Hypothalamus (tissue), 51 donors: ENCODE results near the gene LMO1.

Experiments
- DNase-seq, 51 donors: peaks; one replicate each; lab custom pipeline; 2025; lab: John Stamatoyannopoulos, UW

LMO1 gene

DNA sequence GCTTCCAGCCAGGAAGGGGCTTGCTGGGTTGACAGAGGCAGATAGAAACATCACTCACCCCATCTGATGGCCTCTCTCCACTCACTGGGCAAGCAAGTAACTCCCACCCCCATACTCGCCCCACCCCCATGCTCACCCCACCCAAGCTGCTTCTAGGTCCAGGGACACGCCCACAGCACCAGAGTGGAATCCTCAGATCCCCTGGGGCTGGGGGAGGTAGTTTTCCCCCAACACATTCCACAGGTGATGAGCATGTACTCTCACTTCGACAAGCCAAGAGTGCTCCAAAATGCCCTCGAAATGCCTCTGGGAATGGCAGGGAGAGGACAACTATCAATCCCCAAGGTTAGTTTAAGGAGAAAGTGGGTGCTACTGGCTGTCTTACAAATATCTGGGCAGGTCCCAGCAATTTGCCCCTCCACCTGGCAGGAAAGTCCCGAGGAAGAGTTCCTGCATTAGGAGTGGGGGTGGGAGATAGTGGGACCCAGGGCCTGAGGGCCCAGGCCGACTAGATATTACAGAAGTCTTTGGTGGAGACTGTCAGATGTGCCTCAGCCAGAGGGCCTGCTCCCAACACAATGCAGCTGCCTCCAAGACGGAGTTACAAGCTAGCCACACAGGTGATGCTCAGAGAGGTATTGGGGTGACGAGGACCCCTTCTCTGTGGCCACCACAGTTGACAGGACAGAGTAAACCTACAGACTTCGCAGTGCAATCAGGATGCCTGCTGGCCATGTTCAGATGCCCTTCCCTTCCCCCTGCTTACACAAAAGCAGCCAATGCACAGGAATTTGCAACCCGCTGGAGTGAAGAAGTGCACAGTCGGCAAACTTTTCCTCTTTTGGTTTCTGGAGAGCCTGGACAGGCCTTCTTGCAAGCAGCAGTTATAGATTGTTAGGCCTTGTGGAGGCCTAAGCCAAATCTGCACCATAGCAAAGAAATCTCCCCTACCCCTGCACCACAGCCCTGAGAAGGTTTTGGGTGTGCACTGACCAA is 2.9 kb upstream of the LMO1 start:
- no peak for DNase-seq

DNA sequence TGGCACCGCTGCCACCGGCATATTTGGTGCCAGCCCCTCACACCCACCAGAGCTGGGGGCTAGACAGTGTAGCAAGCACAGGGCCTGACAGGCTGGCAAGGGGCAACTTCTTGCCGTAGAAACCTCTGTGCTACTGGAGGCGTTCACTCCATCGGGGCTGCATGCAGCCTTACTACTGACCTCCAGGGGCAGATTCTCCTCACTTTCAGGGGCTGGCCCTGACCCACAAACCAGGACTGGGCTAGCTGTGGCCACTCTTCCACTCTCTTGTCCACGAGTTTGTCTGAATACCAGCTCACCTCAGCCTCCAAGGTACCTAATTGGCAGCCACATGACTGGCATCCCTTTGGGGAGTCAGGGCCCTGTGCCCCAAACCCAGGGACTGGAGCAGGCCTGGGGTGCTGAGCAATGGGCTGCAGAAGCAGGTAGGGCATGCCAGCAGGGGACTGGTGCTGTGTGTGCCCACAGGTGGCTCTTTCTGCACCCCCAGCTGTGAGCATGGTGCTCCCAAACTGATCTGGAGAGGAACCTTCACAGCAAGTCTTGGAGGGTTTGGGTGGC is 2.1 kb upstream of the LMO1 start:
- no peak for DNase-seq

DNA sequence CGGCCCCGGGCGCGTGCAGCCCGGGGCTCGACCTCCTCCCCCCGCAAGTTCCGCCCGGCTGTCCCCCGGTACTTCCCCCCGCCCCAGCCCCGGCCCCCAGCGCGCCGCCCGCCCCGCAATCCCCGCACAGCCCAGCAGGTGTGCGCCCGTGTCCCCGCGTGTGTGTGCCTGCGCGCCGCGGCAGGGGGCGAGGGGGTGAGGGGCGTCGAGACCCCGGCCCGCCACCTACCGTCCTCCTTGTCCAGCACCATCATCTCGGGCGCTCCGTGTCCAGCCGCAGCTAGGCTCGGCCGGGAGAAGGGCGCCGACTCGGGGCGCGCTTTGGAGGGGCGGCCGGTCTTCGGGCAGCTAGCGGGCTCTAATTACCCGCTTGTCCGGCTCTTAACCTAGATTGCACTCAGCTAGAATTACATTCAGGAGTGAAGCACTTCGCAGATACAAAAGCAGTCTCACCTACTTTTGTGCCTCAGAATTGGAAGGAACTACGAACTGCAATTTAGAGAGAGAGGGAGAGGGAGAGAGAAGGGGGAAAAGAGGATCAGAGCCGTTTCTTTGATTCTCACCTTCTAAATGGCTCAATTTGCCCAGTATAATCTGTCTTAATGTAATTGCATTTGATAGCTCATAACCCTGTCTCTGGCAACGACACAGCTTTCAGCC is 439 bp downstream of the LMO1 start:
- peak in 2 of 51 donors; percentile 32 to 44 for DNase-seq

DNA sequence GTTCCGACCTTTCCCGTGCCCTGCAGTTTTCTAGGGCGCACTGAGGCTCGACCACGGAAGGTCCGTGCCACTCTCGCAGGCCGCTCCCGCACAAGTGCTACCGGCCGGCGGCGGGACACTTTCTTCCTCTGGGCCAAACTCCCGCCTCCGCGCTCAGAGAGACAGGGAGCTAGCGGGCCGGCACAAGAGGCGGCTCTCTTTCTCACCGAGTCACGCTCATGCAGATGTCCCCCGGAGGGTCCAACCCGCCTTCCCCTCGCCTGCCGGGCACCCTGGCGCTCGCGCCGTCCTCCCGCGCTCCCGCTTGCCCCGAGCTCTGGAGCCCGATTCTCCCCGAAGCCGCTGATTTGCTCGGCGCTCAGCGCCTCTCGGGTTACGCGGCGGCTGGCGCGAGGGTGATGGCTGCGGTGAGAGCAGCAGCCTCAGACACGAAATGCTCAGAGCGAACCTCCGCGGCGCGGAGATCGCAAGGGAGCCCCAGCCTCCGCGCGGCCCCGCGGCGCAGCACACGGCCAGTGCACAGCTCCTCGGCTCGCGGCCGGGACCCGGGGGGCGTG is 1.0 kb downstream of the LMO1 start:
- DNase-seq = peak in 11 of 51 donors; percentile 11 to 55 (median 29)

DNA sequence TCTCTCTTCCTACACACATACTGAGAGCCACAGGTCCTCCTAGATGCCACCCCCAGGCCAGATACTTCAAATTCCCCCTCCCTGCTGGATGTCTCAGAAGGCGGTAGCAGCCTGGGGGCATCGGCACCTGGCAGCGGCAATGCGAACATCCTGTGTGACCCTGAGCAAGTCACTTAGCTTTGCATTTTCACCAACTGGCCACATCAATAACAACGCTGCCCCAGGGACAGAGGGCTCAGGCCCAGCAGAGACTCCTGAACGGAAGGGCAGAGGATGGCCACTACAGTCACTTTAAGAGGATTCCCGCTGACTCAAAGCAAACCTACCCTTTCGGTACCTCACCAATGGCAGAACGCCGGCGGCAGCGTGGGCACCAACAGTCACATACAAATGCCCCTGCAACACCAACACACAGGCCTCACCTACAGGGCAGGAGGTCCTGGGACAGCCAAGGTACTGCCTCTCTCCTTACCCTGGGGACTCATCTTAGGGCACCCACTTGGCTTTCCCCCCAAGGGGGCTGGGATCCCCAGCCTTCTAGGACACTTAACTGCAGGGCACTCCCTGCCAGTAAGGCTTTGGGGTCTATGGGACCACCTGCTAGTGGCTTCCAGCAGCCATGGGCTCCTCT is 1.6 kb downstream of the LMO1 start:
- DNase-seq = no peak

DNA sequence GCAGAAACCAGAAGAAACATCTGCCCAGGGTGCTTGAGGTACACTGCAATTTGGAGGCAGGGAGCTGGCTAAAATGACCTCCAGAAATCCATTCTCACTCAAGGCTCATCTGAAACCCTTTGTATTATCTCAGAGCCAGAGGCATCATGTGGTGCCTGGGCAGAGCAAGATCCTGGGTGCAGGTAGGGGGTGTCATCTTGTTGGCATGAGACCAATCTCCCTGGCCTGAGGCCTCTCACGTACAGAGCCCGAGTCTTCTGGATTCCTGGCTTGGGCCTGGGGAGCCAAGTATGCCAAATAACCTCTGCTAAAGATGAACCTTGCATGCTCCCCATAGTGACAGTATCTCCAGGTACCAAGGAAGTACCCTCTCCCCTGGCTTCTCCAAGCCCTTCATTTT is 2.4 kb downstream of the LMO1 start:
- no peak for DNase-seq

DNA sequence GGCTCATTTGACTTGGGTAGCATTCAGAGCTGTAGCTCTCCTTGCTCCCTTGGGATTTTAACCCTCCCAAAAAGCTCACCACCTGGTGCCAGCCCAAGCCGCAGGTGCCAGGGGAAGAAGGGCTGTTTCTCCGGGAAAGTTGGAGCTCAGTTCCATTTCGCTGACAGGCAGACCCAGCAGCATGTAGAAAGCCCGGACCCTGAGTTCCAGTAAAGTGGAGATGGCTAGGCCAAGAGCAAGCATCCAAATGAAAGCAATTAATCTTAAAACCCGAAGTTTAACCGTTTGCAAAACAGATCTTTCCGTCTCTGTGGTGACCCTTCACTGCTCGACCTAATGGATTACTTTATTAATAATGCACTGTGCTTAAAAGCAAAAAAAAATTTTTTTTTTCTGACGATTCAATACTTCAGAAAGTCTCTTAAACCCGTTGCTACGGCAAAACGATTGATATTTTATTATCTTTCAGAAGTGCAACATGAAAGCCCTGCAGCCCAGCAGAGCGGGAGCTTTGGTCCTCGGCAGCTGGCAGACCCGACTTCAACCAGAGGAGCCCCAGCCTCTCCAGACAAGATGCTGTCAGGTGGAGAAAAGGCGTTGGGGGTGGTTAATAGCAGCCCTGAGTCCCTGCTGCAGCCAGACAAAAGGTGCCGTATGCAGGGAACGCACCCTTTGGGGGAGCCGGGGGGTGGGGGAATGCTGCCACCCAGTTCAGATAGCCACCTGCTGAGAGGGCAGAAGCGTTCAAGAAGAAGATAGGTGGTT is 3.3 kb downstream of the LMO1 start:
- DNase-seq = no peak

DNA sequence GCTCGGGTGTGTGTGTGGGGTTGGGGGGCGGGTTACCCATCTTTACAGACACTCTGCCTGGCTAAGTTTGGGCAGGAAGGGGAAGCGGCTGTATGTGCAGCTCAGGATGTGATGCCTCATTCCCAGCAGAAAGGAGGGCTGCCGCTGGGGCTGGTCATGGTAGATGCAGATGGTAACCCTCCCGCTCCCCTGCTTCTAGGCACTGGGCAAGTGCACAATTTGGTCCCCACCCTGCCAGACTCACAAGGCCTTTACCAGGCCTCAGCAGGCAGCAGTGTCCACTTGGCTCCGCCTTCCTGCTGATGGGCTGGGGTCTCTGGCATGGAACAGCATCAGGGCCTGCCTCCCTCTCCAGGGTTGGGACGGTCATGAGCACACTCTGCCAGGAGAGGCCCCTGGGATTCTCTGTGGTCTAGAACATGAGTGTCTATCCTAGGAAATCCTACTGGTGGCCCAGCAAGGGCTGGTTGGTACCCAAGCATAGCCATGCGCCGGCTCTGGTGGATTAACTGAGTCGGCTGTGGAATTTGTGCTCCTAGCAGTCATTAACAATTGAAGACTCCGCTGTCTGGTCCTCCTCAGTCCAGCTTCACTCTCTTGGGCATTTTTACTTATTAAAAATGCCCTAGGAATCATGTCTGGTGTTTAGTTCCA is 4.2 kb downstream of the LMO1 start:
- no peak for DNase-seq

DNA sequence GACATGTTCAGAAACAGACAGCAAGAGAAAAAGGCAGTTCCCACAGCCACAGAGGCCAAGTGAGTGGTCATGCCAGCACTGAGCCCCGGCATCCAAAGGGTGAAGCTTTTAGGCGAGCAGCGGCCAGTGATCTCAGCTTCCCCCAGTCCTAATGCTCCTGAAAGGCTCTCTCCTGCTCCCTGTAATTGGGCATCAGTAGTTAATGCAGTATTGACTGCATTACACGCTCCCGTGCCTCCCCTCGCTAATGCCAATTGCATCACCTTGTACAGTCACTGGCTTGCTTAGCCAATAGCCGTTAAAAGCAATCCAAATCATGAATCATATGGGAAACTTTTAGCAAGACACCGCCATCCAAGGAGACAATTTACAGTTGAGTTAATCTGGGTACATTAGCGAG is 4.9 kb downstream of the LMO1 start:
- no peak for DNase-seq

DNA sequence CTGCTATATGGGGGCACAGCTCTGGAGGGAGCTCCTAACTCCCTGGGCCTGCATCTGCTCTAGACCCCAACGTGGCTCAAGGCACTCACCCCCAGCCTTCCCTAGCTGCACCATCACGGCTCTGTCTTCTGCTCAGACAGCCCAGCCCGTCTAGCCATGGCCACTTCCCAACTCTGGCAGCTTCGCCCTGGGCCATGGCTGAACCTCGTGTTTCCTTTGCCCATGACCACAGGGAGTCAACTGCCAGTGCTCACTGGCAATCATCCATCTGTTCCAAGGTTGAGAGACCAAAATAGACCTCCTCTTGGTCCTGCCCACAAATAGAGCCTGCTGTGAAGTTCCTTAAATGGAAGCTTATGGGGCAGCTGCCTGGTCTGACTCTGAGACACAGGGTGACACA is 5.4 kb downstream of the LMO1 start:
- DNase-seq = peak in 7 of 51 donors; percentile 17 to 54 (median 29)

DNA sequence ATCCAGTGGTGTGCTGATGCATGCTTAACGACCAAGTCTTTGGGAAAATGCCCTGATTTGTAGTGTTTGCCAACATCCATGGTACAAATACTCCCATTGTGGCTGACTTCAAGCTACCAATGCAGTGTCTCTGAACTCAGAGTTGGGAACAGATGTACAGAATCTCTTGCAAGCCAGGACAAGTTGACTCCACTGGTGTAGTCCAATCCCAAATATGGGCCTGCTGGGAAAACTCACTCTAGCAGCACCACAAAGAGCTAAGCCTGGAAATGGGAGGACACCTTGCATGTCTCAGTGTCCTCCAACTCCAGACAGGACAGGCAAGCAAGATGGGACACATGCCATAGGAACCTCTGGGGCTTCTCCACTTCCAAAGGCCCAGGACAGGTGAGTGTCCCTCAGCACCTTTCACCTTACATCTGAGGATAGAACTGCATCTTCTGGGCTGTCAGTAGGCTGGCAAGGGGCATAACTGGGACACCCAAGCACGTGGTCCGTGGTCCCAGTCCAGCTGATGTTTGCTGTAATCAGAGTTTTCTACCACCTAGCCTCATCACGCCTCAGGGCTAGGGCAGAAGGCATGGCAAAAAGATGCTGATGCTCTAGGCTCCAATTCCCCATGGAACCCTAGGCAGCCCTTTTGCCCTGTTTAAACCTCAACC is 6.5 kb downstream of the LMO1 start:
- DNase-seq = peak in 7 of 51 donors; percentile 13 to 53 (median 38)

DNA sequence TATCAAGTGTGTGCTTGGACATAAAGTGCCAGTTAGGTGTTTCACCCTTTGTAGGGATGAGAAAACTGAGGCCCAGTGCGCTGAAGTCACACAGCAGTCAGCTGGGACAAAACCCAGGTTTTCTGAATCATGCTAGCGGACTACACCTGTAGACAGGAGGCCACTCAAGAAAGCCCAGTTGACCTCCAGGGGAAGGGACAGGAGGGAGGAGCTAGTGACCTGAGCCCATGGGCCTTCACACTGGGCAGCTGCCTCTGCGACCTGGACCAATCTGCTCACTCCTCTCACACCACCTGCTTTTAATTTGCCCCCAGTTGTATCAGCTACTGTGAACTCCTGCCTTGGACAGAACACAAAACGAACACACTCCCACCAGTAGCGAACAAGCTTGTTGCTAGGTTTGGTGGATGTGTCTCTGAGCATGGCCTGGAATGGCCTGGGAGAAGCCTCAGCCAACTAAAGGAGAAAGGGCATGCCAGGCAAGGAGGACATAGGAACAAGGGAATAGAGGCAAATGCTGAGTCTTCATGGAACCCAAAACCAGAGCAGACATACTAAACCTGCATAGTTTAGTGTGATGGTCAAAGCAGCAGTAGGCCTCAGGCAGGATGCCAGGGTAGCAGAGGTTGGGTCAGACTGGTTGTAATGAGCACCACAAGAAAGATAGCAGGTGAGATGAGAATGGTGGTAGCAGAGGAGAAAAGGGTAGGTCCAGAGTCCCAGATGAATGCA is 7.2 kb downstream of the LMO1 start:
- DNase-seq = no peak

DNA sequence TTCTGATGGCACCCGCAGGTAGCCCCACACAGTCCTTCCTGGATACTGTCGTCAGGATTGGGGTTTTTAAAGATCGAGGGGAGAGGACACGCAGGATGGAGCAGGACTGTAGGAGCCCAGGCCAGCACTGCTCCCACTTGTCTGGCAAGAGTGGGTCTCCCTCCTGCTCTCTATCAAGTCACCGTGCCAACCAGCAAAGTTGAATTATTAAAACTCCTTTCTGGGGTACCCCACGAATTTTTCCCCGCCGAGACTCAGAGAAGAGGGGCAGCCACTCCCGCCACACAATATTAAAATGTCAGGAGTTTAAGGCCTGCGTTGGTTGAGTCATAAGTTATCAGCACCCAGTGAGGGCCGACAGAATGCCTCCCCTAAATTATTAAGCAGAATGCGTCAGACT is 10.1 kb downstream of the LMO1 start:
- DNase-seq = no peak

DNA sequence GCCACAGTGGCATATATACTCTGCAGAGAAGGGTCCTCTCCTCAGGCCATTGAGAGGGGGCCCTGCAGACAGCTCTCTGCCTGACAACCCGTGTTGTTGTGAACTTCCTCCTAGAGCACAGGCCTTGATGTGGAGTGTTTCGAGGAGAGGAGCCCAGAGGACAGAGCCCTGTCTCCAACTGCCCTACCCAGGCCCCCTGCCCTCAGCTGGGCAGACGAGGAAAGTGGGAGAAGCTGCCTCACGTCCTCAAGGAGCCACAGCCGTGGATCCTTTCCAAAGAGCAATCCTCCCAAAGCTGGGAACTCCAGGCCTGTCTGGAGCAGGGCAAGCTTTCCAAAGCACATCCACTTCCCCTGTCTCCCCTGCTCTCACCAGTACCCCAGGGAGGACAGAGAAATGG is 10.7 kb downstream of the LMO1 start:
- no peak for DNase-seq

DNA sequence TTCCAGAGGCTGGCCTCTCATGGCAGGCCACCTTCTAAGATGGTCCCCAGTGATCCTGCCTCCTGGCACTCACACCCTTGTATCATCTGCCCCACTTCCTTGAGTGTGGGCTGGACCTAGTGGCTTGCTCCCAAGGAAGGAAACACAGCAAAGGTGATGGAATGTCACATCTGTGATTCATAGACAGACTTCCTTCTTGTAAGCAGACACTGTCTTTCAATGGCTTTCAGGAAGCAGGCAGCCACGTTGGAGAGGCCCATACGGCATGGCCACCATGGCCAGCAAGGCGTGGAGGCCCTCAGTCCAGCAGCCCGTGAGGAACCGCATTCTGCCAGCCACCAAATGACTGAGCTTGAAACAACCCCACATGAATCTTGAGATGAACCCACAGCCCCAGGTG is 11.3 kb downstream of the LMO1 start:
- DNase-seq = no peak

DNA sequence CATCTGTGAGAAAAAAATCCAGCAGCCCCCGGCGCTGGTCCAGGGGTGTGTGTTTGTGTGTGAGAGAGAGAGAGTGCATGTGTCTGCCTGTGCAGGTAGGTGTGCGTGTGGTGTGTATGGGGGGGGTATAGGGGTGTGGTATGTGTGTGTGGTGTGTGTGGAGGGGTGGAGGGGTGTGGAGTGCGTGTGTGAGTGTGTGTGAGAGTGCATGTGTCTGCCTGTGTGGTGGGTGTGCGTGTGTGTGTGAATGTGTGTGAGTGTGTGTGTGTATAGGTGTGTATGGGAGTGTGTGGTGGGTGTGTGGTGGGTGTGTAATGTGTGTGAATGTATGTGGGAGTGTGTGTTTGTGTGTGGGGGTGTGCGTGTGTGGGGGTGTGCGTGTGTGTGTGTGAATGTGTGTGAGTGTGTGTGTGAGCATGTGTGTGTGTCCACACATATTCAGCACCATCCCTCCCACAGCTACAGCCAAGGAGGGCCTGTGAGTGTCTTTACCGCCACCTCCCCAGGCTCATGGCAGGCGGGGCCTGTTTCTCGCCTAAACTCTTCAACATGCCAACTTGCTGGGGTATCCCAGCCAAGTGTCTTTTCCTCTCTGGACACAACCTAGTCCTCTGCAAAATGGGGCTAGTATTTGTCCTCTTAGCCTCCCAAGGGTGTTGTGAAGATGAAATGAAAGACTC is 11.9 kb downstream of the LMO1 start:
- DNase-seq = no peak

DNA sequence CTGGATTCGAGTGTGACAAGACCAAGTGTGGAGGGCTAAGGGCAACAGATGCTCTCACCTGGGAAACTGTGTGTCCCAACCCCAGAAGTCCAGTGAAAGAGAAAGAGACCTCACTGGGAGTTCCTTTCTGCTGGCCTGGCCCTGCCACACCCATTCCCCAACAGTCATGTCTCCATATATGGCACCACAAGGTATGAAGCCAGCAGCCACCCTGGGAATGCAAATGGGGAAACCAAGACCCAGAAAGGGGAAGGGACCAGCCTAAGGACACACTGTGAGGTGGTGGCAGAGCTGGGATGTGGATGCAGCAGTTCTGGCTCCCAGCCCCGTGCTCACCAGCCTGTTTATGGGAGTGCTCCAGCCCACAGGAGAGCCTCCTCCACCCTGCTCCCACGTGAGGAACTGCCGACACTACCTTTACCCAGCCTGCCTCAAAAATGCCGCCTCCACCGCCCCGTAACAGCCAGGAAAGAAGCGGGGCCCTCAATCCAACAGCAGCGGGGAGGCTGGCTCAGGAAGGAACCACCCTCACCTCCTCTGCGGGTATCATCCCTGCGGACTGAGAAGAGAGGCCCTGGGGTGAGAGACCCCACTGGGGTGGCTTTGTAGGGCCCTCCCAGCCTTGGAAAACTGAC is 12.6 kb downstream of the LMO1 start:
- no peak for DNase-seq
